GM21717 (cell line): ENCODE measurements around the gene HIVEP3.
A peak's percentile ranks its signal among the peaks of the same experiment; 100 is the strongest.

Experiments
- ATAC-seq: cut with Tn5 transposase; IDR thresholded peaks from one replicate; pipeline ENCODE4 v1.9.1; 2021; ENCODE audit warnings: mild to moderate bottlenecking, moderate library complexity; ENCODE audit not compliant: unreplicated experiment

Gene HIVEP3

GRCh38 chr1:41673806-41674205, 244.9 kb downstream of the HIVEP3 start:
- peak; percentile 53 for ATAC-seq

GRCh38 chr1:41673378-41673777, 245.3 kb downstream of the HIVEP3 start:
- peak; percentile 48 for ATAC-seq

DNA sequence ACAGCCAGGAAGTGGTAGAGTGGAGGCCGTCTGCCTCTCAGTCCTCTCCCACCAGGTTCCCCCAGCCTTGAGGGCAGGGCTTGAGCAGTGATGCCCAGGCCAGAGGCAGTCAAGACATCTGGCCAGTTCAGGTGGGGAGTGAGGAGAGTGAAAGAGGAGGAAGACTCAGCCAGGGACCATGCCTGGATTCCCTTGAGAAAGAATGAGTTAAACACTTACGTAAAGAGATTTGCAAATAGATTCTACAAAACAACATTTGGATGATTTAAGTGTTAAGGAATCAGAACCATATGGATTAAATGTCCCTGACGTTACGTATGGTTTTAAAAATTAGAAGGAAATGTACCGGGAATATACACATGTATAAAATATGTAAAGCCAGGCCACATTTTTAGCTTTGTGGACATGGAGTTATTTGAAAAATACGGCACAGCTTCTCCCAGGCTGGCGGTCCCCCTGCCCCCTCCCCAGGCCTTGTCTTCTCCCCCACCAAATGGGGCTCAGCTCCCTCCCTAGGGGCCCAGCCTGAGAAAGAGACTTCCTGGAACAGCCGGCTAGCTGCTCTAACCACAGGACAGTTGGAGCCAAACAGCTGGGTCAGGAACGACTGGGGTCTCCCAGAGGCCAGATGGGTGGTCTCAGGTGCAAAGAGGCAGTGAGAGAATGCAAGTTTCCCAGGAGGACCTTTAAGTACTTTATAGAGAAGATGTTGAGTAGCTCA, 245.9 kb downstream of the HIVEP3 start:
- no peak for ATAC-seq

- no peak for ATAC-seq
These were observed 246.5 kb downstream of the HIVEP3 start for GRCh38 chr1:41672173-41672572.

- ATAC-seq = no peak
These were observed 247.5 kb downstream of the HIVEP3 start for GRCh38 chr1:41671116-41671755.

GRCh38 chr1:41670217-41670957, 248.3 kb downstream of the HIVEP3 start:
- ATAC-seq = no peak

GRCh38 chr1:41668967-41669366, 249.8 kb downstream of the HIVEP3 start:
- ATAC-seq = no peak

GRCh38 chr1:41668054-41668660, 250.6 kb downstream of the HIVEP3 start:
- no peak for ATAC-seq

- peak; percentile 62 for ATAC-seq
These were observed 251.6 kb downstream of the HIVEP3 start for GRCh38 chr1:41666981-41667631.

GRCh38 chr1:41665962-41666917, 252.5 kb downstream of the HIVEP3 start:
- no peak for ATAC-seq

- no peak for ATAC-seq
These were observed 253.7 kb downstream of the HIVEP3 start for GRCh38 chr1:41664861-41665640.

DNA sequence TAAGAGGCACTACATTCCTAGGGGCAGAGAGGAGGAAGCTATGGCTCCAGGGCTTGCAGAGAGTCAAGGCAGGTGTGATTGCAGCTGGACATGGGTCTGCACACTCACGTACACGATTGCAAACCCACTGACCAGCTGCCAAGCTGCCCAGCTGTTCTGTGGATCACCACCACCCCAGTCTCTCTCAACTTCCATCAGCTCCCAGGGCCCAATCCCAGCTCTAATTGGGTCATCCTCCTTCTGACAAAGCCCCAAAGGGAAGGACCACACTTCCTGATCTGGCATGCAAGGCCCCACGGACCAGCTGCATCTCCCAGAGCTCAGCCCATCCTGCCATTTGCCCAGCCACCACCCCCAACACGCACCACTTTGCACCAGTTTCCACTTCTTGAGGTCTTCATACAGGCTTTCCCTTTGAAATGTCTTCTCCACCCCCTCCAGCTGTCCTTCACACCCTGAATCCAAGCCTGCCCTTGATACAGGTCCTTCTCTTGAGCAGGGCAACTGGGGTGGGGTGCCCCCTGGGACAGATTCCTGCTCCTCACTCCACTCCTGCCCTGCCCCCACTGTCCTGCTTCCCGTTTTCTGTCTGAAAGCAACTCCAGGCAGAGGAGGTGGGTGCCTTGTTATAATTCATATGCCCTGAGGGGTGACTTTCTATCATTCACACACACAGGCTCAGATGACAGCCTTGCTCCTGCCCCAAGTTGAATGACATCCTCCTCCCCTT, 254.9 kb downstream of the HIVEP3 start:
- ATAC-seq = no peak

GRCh38 chr1:41662765-41663437, 255.8 kb downstream of the HIVEP3 start:
- ATAC-seq = peak; percentile 15

DNA sequence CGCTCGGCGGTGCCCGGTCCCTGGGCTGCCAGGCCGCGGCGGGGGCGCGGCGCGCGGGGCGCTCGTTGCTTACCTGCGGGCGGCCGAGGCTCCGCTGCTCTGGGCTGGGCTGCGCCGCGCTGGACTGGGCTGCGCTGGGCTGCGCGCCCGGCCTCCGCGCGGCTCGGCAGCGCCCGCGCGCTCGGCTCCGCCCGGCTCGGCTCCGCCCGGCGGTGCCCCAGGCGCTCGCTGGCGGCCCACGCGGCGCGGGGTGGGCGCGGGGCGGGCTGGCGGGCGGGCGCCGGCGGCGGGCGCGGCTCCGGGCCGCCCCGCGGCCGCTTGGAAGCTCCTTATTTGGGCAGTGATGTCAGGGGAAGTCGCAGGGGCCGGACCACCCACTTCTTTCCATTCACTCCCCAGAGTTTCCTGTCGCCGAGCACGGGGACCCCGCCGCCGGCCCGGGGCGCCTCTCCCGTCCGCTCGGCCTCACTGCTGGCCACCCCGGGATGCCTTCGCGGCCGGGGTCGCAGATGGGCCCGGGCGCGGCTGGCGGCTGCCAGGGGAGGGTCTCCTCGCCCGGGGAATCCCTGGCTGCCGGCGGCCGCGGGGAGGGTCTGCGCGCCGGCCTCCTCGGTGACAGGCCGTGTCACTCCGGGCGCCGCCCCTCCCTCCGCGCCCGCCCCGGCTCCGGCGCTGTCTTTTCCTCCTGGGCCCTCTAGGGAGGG, 256.5 kb downstream of the HIVEP3 start:
- ATAC-seq = peak; percentile 53

DNA sequence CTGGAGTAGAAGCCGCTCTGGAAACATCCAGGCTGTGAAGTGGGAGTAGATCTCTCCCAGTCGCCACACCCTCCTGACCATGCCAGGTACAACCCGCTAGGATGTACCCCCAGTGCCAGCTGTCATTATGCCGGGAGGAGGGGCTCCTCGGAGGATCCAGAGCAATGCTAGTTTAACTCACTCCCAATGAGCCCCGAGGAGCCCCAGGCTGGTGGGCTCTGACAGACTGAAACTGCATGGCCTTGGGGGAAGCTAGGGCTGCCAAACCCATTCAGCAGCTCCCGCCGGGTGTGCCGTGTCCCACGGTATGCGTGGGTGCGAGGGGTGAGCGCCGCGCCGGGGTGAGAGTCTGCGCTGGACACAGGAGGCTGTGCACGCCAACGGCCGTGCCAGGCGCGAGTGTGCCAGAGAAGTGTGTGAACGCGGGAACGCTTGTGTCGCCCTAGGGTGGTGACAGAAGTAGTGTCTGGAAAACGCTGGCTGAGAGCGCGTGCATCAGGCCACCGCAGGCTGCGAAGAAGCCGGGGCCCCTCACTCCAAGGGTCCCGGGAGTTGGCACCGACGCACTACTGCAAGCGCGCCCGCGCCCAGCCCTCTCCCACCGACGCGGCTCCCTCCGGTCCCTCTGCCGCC, 257.2 kb downstream of the HIVEP3 start:
- no peak for ATAC-seq

GRCh38 chr1:41660570-41661427, 257.9 kb downstream of the HIVEP3 start:
- ATAC-seq = no peak
